SJCRH30 (cell line): ENCODE results near the gene TAB2. TPM values are rescaled to one million over a fixed set of nuclear protein-coding genes. Genes with fewer than 3 reads are reported as not detected.

ENCODE experiments used
- DNase-seq, 2 experiments: peaks; one replicate each; pipeline ENCODE4 v3.0.0-alpha.2; 2015 to 2020
- H3K27ac ChIP-seq: fragments of 250-450 bp; sonication (Bioruptor Pico); 2 replicates; pipeline ENCODE4 v1.5.1; 2020; ENCODE audit warnings: mild to moderate bottlenecking, moderate library complexity
- H3K27me3 ChIP-seq: fragments of 250-450 bp; sonication (Bioruptor Pico); 2 replicates; pipeline ENCODE4 v1.5.1; 2020; ENCODE audit warnings: mild to moderate bottlenecking, moderate library complexity
- H3K36me3 ChIP-seq: fragments of 250-450 bp; sonication (Bioruptor Pico); 2 replicates; pipeline ENCODE4 v1.5.1; 2020; ENCODE audit warnings: mild to moderate bottlenecking, moderate library complexity
- H3K4me1 ChIP-seq: fragments of 250-450 bp; sonication (Bioruptor Pico); 2 replicates; pipeline ENCODE4 v1.5.1; 2020; ENCODE audit warnings: mild to moderate bottlenecking, moderate library complexity
- H3K4me3 ChIP-seq: fragments of 250-450 bp; sonication (Bioruptor Pico); 2 replicates; pipeline ENCODE4 v1.5.1; 2020; ENCODE audit warnings: mild to moderate bottlenecking, moderate library complexity
- H3K9me3 ChIP-seq: fragments of 250-450 bp; sonication (Bioruptor Pico); replicated peaks from 2 replicates; pipeline ENCODE4 v1.5.1; 2020; ENCODE audit warnings: mild to moderate bottlenecking, moderate library complexity
- total RNA-seq: library from RNA; depleted of rRNA; stranded (reverse); fragments of >200 nt; shearing (Covaris generic); gene quantifications from 2 replicates; pipeline ENCODE4 v1.2.3, GENCODE V29; 2014

TAB2 gene
- total RNA-seq, 1 experiment from 2014 or later: 37.6 TPM

DNA sequence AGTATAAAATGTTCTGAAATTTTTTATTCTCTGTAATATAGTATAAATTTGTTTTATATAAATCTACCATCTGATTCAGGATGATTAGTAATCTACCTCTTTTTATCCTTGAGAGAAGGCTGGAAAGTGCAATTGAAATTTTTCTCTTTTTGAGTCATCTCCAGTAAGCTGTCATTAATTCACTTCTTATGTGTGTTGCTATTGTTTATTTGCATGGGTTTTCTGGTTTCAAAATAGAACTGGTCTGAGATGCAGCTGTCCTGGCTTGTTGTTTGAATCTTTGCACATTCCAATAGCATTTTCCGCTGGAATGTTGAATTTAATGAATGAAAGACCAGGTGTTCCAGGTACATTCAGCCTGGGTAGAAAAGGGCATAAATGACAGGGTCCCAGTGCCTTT lies 24.3 kb upstream of the TAB2 start:
- H3K4me1 ChIP-seq: peaks cover 19% of the 10 kb centered on the region; the same call in 1 of the 2 replicates
- peak; percentile 21 to 50 for DNase-seq
- H3K27me3 ChIP-seq: no peaks in the 10 kb centered on the region
- no peak overlapping the region for H3K4me3 ChIP-seq
- H3K9me3 ChIP-seq: no peaks in the 10 kb centered on the region
- no peaks in the 10 kb centered on the region for H3K36me3 ChIP-seq
- H3K27ac ChIP-seq: peak overlapping the region; percentile 27; the same call in 1 of the 2 replicates

DNA sequence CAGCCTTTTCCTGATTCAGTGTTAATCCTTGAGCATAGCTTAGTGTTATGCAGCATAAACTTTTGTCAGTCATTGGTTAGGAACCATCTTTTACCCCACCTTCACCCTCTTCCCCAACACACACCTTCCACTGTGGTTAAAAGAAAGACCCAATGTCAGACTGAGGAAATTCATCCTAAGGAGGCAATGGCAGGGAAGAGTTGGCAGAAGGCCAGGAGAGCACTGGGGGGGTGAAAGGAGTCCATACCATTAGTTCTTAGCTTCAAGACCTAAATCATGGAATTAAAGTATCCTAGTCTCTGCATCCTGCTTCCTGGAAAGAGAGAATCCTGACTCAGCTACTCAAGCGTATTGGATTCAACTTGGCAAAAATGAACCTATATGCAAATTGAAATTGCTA lies 16.9 kb upstream of the TAB2 start:
- H3K27ac ChIP-seq: no peak overlapping the region
- H3K9me3 ChIP-seq: no peaks in the 10 kb centered on the region; the same call in 1 of the 2 replicates
- peaks cover 4% of the 10 kb centered on the region; the same call in 1 of the 2 replicates for H3K27me3 ChIP-seq
- no peak for DNase-seq
- no peaks in the 10 kb centered on the region for H3K36me3 ChIP-seq
- no peaks in the 10 kb centered on the region for H3K4me1 ChIP-seq
- no peak overlapping the region for H3K4me3 ChIP-seq

DNA sequence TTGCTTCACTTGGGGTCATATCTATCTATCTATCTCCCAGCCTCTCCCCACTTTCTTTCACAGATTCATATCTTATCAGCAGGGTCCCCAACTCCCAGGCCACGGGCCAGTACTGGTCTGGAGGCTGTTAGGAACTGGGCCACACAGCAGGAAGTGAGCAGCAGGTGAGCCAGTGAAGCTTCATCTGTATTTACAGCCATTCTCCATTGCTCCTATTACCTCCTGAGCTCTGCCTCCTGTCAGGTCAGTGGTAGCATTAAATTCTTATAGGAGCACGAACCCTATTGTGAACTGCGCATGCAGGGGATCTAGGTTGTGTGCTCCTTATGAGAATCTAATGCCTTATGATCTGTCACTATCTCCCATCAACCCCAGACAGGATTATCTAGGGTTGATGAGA lies 14.8 kb upstream of the TAB2 start:
- Histone ChIP-seq H3K27me3 (peaks cover 4% of the 10 kb centered on the region; the same call in 1 of the 2 replicates), H3K36me3 (no peaks in the 10 kb centered on the region), H3K27ac (no peak overlapping the region), H3K4me1 (no peaks in the 10 kb centered on the region), H3K9me3 (no peaks in the 10 kb centered on the region; the same call in 1 of the 2 replicates), H3K4me3 (no peak overlapping the region)
- no peak for DNase-seq

DNA sequence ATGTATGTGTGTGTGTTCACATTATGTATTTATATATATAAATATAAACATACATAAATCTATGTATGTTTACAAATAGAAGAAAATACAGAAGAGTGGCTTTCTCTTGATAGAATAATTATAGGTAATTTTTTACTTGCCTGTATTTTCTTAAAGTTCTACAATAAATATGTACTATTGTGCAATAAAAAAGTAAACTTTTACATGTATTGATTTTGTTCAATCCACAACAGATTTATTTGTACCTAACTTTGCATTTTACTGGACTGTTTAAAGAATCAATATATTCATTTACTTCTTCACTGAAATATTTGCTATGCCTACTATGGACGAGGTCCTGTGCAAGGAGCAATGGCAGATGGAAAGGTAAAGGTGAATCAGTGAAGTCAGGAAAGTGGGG lies 14.0 kb upstream of the TAB2 start:
- H3K27me3 ChIP-seq: peaks cover 4% of the 10 kb centered on the region; the same call in 1 of the 2 replicates
- H3K27ac ChIP-seq: no peak overlapping the region
- 0 out of 2 replicates have a peak, but pooled peaks cover 3% of the 10 kb centered on the region for H3K4me1 ChIP-seq
- H3K9me3 ChIP-seq: no peaks in the 10 kb centered on the region; the same call in 1 of the 2 replicates
- no peak for DNase-seq
- no peak overlapping the region for H3K4me3 ChIP-seq
- H3K36me3 ChIP-seq: no peaks in the 10 kb centered on the region

DNA sequence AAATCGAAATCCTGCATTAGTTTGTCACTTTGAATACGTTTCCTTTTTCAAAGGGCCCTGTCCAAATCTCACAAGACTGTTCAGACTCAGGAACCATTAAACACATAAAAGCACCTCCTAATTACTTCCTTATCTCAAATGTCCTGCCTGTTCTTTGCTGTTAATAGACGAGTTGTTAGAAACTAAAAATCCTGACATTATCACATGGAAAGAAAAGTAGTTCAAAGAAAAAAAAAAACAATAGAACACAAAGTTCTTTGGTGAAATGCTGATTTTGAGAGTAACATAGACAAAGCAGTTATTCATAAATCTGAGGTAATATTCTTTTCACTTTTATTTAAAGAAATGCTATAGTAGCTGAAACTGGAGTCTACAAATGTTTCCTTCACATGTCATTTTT lies 12.1 kb upstream of the TAB2 start:
- Histone ChIP-seq H3K4me3 (no peak overlapping the region), H3K9me3 (no peaks in the 10 kb centered on the region; the same call in 1 of the 2 replicates), H3K36me3 (no peaks in the 10 kb centered on the region), H3K4me1 (0 out of 2 replicates have a peak, but pooled peaks cover 3% of the 10 kb centered on the region), H3K27ac (no peak overlapping the region), H3K27me3 (peaks cover 4% of the 10 kb centered on the region; the same call in 1 of the 2 replicates)
- DNase-seq: no peak

DNA sequence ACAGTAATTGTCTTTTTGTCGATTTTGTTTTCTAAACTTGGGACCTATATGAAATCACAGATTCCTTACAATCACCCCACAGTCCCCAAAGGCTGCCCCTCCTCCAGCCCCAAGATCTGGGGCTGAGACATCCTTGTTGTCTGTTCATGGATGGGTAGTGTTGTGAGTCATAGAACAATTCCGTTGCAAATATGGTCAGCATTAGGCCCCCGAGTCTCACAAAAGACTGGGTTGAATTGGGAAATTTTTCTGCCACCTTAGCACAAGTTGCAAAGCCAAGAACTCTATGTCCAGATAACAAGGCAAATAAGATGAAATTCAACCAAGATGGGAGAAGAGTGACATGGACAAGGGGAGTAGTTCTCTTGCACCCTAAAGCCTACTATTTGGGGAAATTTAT lies 10.5 kb upstream of the TAB2 start:
- no peak overlapping the region for H3K27ac ChIP-seq
- 0 out of 2 replicates have a peak, but pooled peaks cover 3% of the 10 kb centered on the region for H3K4me1 ChIP-seq
- H3K36me3 ChIP-seq: no peaks in the 10 kb centered on the region
- H3K4me3 ChIP-seq: no peak overlapping the region
- no peaks in the 10 kb centered on the region; the same call in 1 of the 2 replicates for H3K9me3 ChIP-seq
- no peak for DNase-seq
- H3K27me3 ChIP-seq: peaks cover 4% of the 10 kb centered on the region; the same call in 1 of the 2 replicates

DNA sequence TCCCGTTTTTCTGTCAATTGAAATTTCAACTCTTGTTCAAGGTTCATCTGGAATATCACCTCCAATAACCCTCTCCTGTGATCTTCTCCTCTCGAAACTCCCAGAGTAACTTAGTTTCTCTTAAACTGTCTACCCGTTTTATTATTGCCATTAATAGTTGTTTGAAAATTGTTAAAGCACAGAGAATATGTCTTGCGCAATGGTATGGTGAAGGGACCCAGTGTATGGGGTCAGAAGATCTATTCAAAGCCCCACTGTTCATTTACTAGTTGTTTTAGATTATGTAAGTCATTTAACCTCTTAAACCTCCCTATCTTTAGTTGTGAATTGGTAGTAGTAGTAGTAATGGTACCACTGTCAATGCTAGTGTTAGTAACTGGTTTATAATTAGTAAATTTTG lies 6.2 kb upstream of the TAB2 start:
- no peaks in the 10 kb centered on the region for H3K9me3 ChIP-seq
- no peaks in the 10 kb centered on the region for H3K36me3 ChIP-seq
- no peak for DNase-seq
- no peak overlapping the region for H3K27ac ChIP-seq
- H3K4me3 ChIP-seq: no peak overlapping the region
- H3K4me1 ChIP-seq: peaks cover 6% of the 10 kb centered on the region; the same call in 1 of the 2 replicates
- no peaks in the 10 kb centered on the region for H3K27me3 ChIP-seq

DNA sequence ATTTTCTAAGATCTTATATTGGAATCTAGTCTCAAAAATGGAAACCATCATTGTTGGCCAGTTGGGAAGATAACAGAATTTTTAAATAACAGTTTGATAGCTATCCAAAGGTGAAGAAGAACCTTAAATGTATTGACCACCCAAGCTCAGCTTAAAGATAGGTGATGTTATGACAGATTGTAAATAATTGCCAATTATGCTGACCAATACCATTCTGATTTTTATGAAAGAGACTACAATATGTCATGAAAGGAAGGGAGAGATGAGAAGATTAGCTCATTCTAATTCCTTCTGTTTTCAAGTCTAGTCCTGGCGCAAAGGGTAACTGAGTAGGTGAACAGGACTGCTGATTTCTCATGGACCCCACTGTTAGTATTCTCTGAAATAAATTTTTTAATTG lies 5.7 kb upstream of the TAB2 start:
- Histone ChIP-seq H3K9me3 (no peaks in the 10 kb centered on the region), H3K27ac (no peak overlapping the region), H3K36me3 (no peaks in the 10 kb centered on the region), H3K4me1 (peaks cover 6% of the 10 kb centered on the region; the same call in 1 of the 2 replicates), H3K4me3 (no peak overlapping the region), H3K27me3 (no peaks in the 10 kb centered on the region)
- no peak for DNase-seq

DNA sequence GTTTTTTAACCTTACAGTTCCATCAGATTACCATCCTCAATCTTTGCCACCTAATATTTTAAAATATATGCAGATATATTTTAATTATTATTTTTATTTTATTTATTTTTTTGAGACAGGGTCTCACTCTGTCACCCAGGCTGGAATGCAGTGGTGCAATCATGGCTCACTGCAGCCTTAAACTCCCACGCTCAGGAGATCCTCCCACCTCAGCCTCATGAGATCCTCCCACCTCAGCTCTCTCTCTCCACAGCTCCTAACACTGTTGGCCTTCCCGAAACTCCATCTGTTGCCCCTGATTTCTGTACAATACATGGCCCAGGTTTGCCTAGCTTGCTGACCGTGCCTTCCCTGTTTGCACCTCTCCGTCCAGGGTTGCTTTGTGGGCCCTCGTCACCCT lies 4.4 kb upstream of the TAB2 start:
- Histone ChIP-seq H3K36me3 (no peaks in the 10 kb centered on the region), H3K27me3 (no peaks in the 10 kb centered on the region), H3K4me3 (no peak overlapping the region), H3K27ac (no peak overlapping the region), H3K9me3 (no peaks in the 10 kb centered on the region), H3K4me1 (peaks cover 4% of the 10 kb centered on the region; the same call in 1 of the 2 replicates)
- DNase-seq: no peak

DNA sequence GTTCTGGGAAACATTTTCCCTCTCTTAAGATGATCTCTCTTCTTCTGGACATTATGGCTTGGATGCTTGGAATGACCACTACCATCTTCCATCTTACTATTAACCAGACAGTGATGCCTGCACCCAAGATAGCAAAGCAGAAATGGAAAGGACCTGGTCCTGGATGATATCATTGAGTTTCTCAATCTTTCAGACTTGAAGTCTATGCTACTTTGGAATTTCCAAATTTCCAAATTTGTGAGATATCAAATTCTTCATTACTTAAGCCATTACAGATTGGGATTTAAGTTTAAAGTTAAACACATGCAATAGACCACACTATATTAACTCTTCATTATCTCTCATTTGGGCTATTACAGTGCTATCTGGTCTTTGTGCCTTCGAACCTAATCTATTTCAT lies 3.7 kb upstream of the TAB2 start:
- no peak for DNase-seq
- no peak overlapping the region for H3K4me3 ChIP-seq
- peaks cover 3% of the 10 kb centered on the region; the same call in 1 of the 2 replicates for H3K4me1 ChIP-seq
- no peaks in the 10 kb centered on the region for H3K36me3 ChIP-seq
- H3K9me3 ChIP-seq: no peaks in the 10 kb centered on the region
- H3K27ac ChIP-seq: no peak overlapping the region
- no peaks in the 10 kb centered on the region for H3K27me3 ChIP-seq

DNA sequence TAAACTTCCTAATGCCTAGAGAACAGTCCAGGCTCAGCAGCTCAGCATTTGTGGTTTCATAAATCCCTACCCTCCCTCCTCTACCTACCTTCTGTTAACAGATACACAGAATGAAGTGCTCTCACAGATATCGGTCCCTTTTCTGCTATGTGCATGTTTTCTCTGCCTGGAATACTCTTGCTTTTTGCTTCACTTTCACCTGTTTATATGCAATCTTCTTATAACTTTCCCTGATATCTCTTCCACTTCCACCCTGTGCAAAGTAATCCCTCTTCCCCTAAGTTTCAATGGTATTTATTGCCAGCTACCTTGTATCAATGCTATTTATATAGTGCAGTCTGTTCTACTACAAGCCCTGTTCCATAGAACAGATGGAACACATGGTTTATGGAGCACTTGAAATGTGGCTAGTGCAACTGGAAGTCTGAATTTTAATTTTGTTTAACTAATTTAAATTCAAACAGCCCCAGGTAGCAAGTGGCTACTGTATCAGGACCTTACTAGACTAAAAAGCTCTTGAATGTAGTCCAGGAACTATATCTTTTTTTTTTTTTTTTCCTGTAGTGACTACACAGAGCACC lies 3.1 kb upstream of the TAB2 start:
- no peak overlapping the region for H3K4me3 ChIP-seq
- no peaks in the 10 kb centered on the region for H3K36me3 ChIP-seq
- H3K4me1 ChIP-seq: peaks cover 3% of the 10 kb centered on the region; the same call in 1 of the 2 replicates
- H3K27ac ChIP-seq: no peak overlapping the region
- no peaks in the 10 kb centered on the region for H3K9me3 ChIP-seq
- no peak for DNase-seq
- no peaks in the 10 kb centered on the region for H3K27me3 ChIP-seq

DNA sequence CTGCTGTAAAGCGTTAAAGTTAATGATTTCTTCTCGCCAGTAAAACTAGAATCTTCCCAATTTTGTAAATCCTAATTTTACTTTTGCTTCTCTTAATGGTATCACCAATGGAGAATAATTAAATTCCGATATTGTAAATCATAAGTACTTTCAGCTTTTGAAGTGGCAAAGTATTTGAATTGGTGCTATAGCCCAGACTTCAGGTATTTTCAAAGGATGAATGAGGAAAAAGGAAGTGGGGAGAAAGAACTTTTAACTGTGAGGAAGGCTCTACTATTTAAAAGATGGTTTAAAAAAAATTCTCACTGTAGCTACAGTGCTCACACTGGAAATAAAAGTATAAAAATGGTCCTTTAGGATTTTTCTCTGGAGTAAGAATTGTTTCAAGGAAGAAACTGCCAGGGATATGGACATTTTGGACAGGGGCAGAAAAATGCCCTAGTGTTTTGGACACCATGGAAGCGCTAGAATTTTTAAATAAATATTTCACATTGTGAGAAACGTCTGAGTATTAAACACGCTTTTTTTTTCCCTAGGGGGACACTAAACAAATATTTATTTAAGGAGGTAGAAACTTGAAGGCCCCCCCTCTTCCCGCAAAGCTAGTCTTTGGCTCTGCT lies 1.3 kb upstream of the TAB2 start:
- no peaks in the 10 kb centered on the region for H3K36me3 ChIP-seq
- H3K9me3 ChIP-seq: no peaks in the 10 kb centered on the region
- H3K4me3 ChIP-seq: peak overlapping the region; percentile 100
- no peak for DNase-seq
- H3K4me1 ChIP-seq: peaks cover 3% of the 10 kb centered on the region; the same call in 1 of the 2 replicates
- no peaks in the 10 kb centered on the region for H3K27me3 ChIP-seq
- H3K27ac ChIP-seq: peak overlapping the region; percentile 98; the same call in 1 of the 2 replicates

DNA sequence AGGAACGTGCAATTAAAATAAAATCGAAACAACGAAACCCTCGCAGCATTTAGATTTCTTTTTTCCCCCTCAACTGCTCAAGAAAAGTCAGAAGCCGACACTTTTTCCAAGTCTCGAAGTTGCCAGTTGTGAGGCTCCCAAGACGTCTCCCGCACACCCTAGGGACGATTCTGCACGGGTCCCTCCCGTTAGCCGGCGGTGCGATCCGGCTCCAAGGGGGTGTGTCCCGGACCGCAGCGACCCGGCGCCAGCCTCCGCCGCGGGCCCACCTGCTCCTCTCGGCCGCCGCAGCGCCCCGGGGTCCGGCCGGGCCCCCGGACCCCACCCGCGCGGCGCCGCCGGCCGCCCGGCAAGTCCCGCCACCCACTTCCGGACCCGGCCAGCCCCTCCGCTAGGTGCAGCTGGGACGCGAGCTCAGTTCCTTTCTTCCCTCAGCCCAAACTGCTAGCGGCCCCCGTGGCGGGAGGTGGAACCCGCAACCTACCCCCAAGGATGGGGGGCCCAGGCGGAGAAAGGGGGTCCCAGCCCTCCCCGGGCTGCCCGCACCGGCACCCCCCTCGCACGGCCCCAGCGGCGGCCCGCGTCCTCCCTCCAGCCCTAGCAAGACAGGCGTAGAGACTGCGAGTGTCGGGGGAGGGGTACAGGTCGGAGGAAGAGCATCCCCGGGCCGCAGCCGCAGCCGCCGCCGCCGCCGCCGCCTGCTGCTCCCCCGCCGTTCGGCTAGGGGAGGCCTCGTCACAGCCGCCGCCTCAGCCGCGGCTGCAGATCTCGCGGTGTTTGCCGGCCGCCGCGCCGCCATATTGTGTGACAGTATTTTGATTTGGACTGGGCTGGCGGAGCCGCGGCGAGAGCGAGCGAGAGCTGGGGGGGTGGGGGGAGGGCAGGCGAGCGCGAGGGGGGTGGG lies 520 bp upstream of the TAB2 start:
- Histone ChIP-seq H3K27me3 (no peaks in the 10 kb centered on the region), H3K27ac (peak overlapping the region; percentile 98), H3K36me3 (no peaks in the 10 kb centered on the region), H3K9me3 (no peaks in the 10 kb centered on the region), H3K4me1 (peaks cover 3% of the 10 kb centered on the region; the same call in 1 of the 2 replicates), H3K4me3 (peak overlapping the region; percentile 100)
- DNase-seq: peak; percentile 89 to 93

DNA sequence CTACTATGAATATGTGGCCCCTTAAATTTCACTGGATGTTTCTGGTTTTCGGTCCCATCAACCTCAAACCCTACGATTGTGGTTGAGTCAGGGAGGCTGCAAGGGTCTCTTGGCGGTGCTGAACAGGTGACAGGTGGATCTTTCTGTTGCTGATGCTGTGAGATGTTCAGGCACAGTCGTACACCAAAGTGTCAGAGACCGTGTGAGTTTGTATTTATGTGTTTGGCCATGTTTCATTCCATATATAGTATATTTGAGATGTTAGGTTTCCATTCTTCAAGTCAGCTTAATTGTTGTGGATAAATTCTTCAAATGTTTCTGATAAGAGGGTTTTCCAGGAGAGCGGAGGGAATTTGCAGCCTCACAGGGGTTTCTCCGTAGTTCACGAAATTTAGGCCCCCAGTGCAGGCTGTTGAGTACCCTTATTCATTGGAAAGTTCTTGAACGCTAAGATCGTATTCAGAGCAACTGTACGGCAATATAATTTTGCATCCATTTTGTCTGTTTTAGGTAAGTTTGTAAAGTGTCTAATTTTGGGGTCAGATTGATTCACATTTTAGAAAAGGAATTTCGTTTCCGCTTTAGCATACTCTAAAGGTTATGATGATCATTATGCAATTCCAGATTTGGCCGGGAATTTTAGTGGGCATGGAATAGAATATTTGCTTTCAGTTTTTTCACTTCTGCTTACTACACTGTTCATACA lies 1.2 kb downstream of the TAB2 start:
- Histone ChIP-seq H3K4me1 (peaks cover 3% of the 10 kb centered on the region; the same call in 1 of the 2 replicates), H3K27me3 (no peaks in the 10 kb centered on the region), H3K36me3 (no peaks in the 10 kb centered on the region), H3K27ac (no peak overlapping the region), H3K9me3 (no peaks in the 10 kb centered on the region), H3K4me3 (peak overlapping the region; percentile 100)
- peak; percentile 6 to 28 for DNase-seq
